Stimulated activated CD8-positive, alpha-beta memory T cell treated with anti-CD3 and anti-CD28 coated beads, Interleukin-7, amount 100 ng/mL, for 24 hours (primary cell): ENCODE data around the gene CERS2.

Experiments used
- DNase-seq: peaks from one replicate; pipeline ENCODE4 v3.0.0-alpha.2; 2020; ENCODE audit warnings: low read depth

The CERS2 gene

DNA sequence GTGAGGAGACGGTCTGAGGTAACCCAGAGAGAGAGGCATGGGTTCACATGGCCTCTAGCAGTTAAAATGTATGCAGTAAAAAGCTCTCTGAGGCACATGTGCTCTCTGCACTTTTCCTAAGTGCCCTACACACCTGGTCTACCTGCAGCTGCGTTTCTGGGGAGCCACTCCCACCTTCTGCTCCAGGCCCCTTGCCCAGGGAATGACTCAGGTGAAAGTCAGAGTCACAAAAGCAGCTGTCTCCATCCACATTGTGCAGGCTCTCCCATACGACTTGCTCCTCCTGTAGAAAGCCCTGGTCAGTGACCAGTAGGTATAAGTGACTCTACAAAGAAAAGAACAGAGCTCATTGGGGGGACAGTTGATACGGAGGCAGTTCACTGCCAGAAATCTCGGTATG, 23.3 kb upstream of the CERS2 start:
- no peak for DNase-seq

DNA sequence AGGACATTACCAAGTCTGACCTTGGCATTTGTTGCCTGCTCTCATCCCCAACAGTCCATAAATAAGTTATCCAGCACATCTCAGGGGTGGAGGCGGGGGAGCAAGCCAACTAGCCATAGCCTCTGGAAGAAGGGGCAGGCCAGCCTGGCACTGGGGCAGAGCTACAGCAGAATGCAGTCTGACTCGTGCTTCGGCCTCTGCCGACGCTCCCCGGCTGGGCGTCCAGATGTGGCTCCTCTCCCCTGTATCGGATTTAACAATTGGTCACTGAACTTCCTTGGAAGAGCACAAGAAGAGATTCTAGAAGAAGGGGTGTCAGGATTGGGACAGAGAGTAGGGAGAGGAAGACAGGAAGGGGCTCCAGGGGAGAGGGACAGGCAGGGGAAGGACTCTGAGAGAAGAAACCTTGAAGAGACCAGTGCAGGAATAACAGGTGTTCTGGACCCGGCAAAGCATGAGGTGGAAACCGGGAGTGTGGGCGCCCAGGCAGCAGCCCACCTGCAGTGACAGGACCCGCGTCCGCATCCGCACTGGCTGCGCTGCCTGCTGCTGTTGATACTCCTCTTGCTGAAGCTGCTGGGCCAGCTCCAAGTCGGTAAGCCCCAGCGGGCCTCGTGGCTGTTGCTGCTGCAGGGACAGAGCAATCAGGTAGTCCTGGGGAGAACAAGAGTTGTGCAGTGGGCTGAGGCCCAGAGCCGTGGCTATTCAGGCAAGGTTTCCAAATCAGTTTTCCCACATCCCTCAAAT, 22.7 kb upstream of the CERS2 start:
- DNase-seq = no peak

DNA sequence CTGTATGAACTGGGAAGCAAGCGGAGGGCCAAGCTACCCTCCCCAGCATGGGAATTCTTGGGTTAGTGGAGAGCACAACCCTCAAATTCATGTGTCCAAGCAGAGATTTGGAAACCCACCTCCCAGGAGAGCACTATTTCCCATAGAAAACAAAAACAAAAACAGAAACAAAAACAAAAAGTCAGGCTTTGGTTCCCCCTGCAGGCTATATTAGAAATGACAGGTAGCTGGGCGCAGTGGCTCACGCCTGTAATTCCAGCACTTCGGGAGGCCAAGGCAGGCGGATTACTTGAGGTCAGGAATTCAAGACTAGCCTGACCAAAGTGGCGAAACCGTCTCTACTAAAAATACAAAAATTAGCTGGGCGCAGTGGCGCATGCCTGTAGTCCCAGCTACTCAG, 21.3 kb upstream of the CERS2 start:
- no peak for DNase-seq

DNA sequence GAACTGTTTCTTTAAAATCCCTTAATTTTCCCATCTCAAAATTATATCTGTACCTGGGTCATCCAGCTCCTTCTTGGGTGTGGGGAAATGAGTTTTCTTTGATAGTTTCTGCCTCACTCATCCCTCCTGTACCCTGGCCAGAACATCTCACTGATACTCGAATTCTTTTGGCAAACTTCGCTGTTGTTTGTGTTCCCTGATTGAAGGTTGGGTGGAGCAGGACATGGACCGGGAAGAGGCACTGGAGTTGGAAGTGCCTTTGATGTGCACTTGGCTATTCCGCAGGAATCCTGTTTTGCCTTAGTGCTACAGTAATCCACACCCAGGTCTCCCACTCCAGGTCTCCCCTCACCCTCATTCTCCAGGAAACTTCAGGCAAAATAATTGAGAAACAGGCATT, 20.8 kb upstream of the CERS2 start:
- DNase-seq = no peak

- DNase-seq = no peak
Observed at GRCh38 chr1:150994248-150994647, 19.6 kb upstream of the CERS2 start.

- no peak for DNase-seq
Observed at GRCh38 chr1:150992626-150993025, 18.0 kb upstream of the CERS2 start.

DNA sequence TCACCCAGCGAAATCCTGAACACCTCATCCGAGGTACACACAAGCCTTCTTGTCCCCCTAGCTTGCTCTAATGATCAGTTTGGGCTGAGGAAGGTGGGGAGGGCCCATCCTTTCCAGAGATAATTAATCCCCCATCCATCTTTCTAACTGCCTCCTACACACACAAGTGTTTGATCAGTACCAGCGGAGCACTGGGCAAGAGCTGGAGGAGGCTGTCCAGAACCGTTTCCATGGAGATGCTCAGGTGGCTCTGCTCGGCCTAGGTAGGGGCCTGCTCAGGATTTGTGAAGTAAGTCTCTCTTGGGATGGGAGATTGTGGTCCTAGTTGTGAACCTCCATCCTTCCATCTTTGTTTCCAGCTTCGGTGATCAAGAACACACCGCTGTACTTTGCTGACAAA, 13.3 kb upstream of the CERS2 start:
- DNase-seq = no peak

- DNase-seq = no peak
Observed at GRCh38 chr1:150985179-150985825, 10.7 kb upstream of the CERS2 start.

DNA sequence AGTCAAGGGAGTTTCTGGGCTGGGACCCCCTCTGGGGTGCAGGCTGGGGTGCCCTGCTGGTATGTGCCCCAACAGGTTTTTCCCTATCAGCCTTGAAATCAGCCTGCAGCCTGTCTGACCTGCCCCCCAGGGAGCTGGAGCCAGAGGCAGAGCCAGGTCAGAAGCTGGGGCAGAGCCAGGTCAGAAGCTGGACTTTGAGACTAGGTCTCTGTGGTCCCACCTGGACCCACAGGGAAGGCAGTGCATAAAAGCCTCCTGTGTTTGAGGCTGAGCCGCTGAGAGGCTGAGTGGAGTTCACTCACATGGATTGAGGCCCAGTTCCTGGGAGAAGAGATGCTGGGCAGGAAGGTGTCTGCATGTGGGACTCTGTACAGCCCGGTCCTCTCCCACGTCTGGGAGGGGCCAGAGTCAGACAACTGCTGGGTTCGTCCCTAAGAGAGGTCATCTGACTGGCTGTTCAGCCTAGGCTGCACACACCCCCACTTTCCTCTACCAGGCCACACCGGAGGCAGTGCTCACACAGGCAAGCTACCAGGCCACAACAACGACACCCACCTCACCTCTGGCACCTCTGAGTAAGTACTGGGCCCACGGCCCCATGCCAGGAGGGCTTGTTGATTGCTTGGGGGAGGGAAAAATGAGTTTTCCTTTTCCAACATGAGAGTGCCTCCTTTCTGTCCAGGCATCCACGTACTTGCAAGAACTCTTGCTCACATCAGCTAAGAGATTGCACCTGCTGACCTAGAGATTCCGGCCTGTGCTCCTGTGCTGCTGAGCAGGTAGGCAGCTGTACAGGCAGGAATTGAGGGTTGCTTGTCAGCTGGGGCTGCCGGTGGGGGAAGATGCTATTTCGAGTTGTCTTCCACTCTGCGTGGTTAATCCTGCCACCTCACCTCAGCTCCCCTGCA, 7.4 kb upstream of the CERS2 start, which contains the start of gene ANXA9:
Gene ANXA9, plus strand, starts transcription at position 488 of the 908 bp plus-strand sequence. CDS start 814 bp downstream, outside the sequence.
- no peak for DNase-seq

GRCh38 chr1:150981177-150981804, 6.7 kb upstream of the CERS2 start:
- DNase-seq = no peak

- peak; percentile 78 for DNase-seq
Observed at GRCh38 chr1:150979092-150980056, 4.7 kb upstream of the CERS2 start.

- DNase-seq = peak; percentile 47
Observed at GRCh38 chr1:150976879-150977694, 2.5 kb upstream of the CERS2 start.

- DNase-seq = no peak
Observed at GRCh38 chr1:150976401-150976821, 1.8 kb upstream of the CERS2 start.

- DNase-seq = no peak
Observed at GRCh38 chr1:150973836-150974579, 627 bp downstream of the CERS2 start.

GRCh38 chr1:150973258-150973835, 1.3 kb downstream of the CERS2 start:
- no peak for DNase-seq

GRCh38 chr1:150972417-150972940, 2.2 kb downstream of the CERS2 start:
- DNase-seq = no peak

GRCh38 chr1:150971583-150972416, 2.8 kb downstream of the CERS2 start:
- DNase-seq = no peak
